Hepatocyte (in vitro differentiated cells): ENCODE measurements around the gene MTG2.

ENCODE experiments used
- EZH2 ChIP-seq: fragments of 200-600 bp; sonication (generic); IDR thresholded peaks from 2 replicates; pipeline ENCODE4 v1.6.1; 2016; ENCODE audit warnings: antibody characterized with exemption, mild to moderate bottlenecking, borderline replicate concordance
- TF ChIP-seq, protein P1 (sequence below): fragments of 200-600 bp; sonication (generic); IDR thresholded peaks from 2 replicates; pipeline ENCODE4 v1.5.1; 2016; ENCODE audit warnings: antibody characterized with exemption, mild to moderate bottlenecking; ENCODE audit not compliant: poor library complexity

DNA sequence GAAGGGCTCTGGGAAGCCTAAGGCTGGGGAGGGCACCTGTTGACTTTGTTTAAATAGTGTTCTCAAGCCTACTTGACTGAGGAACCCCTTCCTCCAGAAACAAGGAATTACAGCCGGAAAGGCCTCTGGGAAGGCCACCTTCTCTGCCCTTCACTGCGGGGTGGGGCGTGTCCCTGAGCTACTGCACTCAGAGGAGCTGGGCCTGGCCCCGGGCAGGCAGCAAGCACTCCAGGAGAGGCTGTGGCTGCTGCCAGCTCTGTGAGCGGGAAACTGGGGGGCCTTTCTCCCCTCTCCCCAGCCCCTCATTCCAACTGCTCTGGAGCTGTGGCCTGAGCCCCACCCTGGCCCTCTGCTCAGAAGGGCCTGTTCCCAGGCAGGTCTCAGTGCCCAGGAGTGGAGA lies 51.5 kb downstream of the MTG2 start:
- TF ChIP-seq, protein P1, sequence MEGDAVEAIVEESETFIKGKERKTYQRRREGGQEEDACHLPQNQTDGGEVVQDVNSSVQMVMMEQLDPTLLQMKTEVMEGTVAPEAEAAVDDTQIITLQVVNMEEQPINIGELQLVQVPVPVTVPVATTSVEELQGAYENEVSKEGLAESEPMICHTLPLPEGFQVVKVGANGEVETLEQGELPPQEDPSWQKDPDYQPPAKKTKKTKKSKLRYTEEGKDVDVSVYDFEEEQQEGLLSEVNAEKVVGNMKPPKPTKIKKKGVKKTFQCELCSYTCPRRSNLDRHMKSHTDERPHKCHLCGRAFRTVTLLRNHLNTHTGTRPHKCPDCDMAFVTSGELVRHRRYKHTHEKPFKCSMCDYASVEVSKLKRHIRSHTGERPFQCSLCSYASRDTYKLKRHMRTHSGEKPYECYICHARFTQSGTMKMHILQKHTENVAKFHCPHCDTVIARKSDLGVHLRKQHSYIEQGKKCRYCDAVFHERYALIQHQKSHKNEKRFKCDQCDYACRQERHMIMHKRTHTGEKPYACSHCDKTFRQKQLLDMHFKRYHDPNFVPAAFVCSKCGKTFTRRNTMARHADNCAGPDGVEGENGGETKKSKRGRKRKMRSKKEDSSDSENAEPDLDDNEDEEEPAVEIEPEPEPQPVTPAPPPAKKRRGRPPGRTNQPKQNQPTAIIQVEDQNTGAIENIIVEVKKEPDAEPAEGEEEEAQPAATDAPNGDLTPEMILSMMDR, result no peak
- TF ChIP-seq EZH2, result no peak
